ENCODE measurements around the gene PIP5K1A. TPM values are rescaled to one million over a fixed set of nuclear protein-coding genes. Genes with fewer than 3 reads are reported as not detected.

Gene PIP5K1A
- total RNA-seq: 33.5 TPM
- long read RNA-seq, transcript PIP5K1A-201 (15 exons, 3,767 nt): major isoform, 13 of 38 reads
- long read RNA-seq, transcript PIP5K1A-204 (15 exons, 3,737 nt): minor isoform, 7 of 38 reads
- long read RNA-seq, partial matches to known transcripts: 9 of 38 reads
- long read RNA-seq, other reads (novel, unspliced or antisense): 9 of 38 reads

- DNase-seq (peak; percentile 100), ATAC-seq (ENCODE audit: poor library complexity) (peak; percentile 95)
- intact Hi-C loops (cut with DNase I): no loop called here
Measured at GRCh38 chr1:151198254-151199127, at the start of gene PIP5K1A. TSS of gene PIP5K1A (plus strand) at chr1:151198552. CDS start at chr1:151198997, 445 bp downstream.

- ATAC-seq (ENCODE audit: poor library complexity) (peak; percentile 71), DNase-seq (peak; percentile 83)
- intact Hi-C loops (cut with DNase I): loop anchor here (2.0 kb wide), 1 partner anchor 56 kb away; no protein-coding TSS in a partner anchor
Measured at GRCh38 chr1:151156515-151156819, 41.9 kb upstream of the PIP5K1A start, which contains the start of gene TNFAIP8L2. TSS of gene TNFAIP8L2 (plus strand) at chr1:151156649. CDS start at chr1:151158698, 2,049 bp downstream.

- DNase-seq: no peak
- peak; percentile 50 for ATAC-seq (ENCODE audit: poor library complexity)
- intact Hi-C loops (cut with DNase I): loop anchor here (2.0 kb wide), 1 partner anchor 56 kb away; no protein-coding TSS in a partner anchor
Measured at GRCh38 chr1:151157067-151157531, 41.3 kb upstream of the PIP5K1A start.

- DNase-seq (no peak), ATAC-seq (ENCODE audit: poor library complexity) (no peak)
- intact Hi-C loops (cut with DNase I): no loop called here
Measured at GRCh38 chr1:151158326-151158725, 40.0 kb upstream of the PIP5K1A start.

GRCh38 chr1:151158751-151159251, 39.6 kb upstream of the PIP5K1A start:
- ATAC-seq (ENCODE audit: poor library complexity): no peak

GRCh38 chr1:151159373-151159772, 39.0 kb upstream of the PIP5K1A start:
- ATAC-seq (ENCODE audit: poor library complexity) (peak; percentile 5), DNase-seq (no peak)
- intact Hi-C loops (cut with DNase I): no loop called here

More at GRCh38 chr1:151158751-151159251, 39.6 kb upstream of the PIP5K1A start:
- DNase-seq: no peak
- intact Hi-C loops (cut with DNase I): no loop called here

- DNase-seq: no peak
- peak; percentile 19 for ATAC-seq (ENCODE audit: poor library complexity)
- intact Hi-C loops (cut with DNase I): no loop called here
Measured at GRCh38 chr1:151164732-151165280, 33.5 kb upstream of the PIP5K1A start.

GRCh38 chr1:151165281-151165737, 33.0 kb upstream of the PIP5K1A start:
- intact Hi-C loops (cut with DNase I): no loop called here
- DNase-seq (peak; percentile 65), ATAC-seq (ENCODE audit: poor library complexity) (peak; percentile 72)

- intact Hi-C loops (cut with DNase I): no loop called here
- ATAC-seq (ENCODE audit: poor library complexity): peak; percentile 95
Measured at GRCh38 chr1:151165738-151166504, 32.4 kb upstream of the PIP5K1A start, which contains the start of the genes LYSMD1 and SCNM1. TSS of gene LYSMD1 (minus strand) at chr1:151165902. CDS start at chr1:151165258, 644 bp downstream. TSS of gene SCNM1 (plus strand) at chr1:151166144. CDS start at chr1:151166153, 9 bp downstream.

GRCh38 chr1:151166505-151166956, 31.8 kb upstream of the PIP5K1A start:
- ATAC-seq (ENCODE audit: poor library complexity): no peak
- intact Hi-C loops (cut with DNase I): no loop called here
- no peak for DNase-seq

More at GRCh38 chr1:151165738-151166504, 32.4 kb upstream of the PIP5K1A start, which contains the start of the genes LYSMD1 and SCNM1:
- DNase-seq: peak; percentile 97

- ATAC-seq (ENCODE audit: poor library complexity) (no peak), DNase-seq (no peak)
- intact Hi-C loops (cut with DNase I): no loop called here
Measured at GRCh38 chr1:151167116-151167515, 31.2 kb upstream of the PIP5K1A start.

GRCh38 chr1:151171190-151171589, 27.2 kb upstream of the PIP5K1A start:
- ATAC-seq (ENCODE audit: poor library complexity): no peak
- DNase-seq: no peak
- intact Hi-C loops (cut with DNase I): no loop called here

GRCh38 chr1:151175041-151175741, 23.2 kb upstream of the PIP5K1A start:
- ATAC-seq (ENCODE audit: poor library complexity) (peak; percentile 75), DNase-seq (peak; percentile 66)
- intact Hi-C loops (cut with DNase I): no loop called here

- ATAC-seq (ENCODE audit: poor library complexity) (peak; percentile 64), DNase-seq (no peak)
- intact Hi-C loops (cut with DNase I): no loop called here
Measured at GRCh38 chr1:151175863-151176262, 22.5 kb upstream of the PIP5K1A start, which contains the start of gene TMOD4. TSS of gene TMOD4 (minus strand) at chr1:151175981. CDS start at chr1:151174875, 1,106 bp downstream.

GRCh38 chr1:151176514-151177045, 21.8 kb upstream of the PIP5K1A start:
- ATAC-seq (ENCODE audit: poor library complexity): no peak
- DNase-seq: no peak
- intact Hi-C loops (cut with DNase I): no loop called here

- ATAC-seq (ENCODE audit: poor library complexity) (no peak), DNase-seq (no peak)
- intact Hi-C loops (cut with DNase I): no loop called here
Measured at GRCh38 chr1:151184211-151184610, 14.1 kb upstream of the PIP5K1A start.

- intact Hi-C loops (cut with DNase I): no loop called here
- DNase-seq: no peak
- no peak for ATAC-seq (ENCODE audit: poor library complexity)
Measured at GRCh38 chr1:151187205-151187604, 11.1 kb upstream of the PIP5K1A start.

All from Right ventricle myocardium superior (tissue), 1 donor.